ENCODE data around the gene SPATA31D4. TPM values are rescaled to one million over a fixed set of nuclear protein-coding genes. Genes with fewer than 3 reads are reported as not detected.

SPATA31D4 gene
- total RNA-seq, 2 donors from 2014 or later = not detected

DNA sequence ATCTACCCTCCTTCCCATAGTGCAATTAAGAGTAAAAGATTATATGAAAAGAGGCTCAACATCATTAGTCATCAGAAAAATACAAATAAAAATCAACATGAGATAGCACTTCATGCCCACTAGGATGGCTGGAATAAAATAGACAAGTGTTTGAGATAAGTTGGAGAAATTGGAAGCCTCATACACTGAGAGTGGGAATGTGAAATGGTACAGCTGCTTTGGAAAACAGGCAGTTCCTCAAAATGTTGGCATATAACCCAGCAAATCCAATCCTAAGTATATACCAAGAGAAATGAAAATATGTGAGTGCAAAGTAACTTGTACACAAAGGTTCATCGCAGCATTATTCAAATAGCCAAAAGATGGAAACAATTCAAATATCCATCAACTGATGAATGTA is 24.9 kb downstream of the SPATA31D4 start:
- DNase-seq (no peak), ATAC-seq (no peak)
- intact Hi-C loops (cut with DNase I, micrococcal nuclease) = no loop called here

DNA sequence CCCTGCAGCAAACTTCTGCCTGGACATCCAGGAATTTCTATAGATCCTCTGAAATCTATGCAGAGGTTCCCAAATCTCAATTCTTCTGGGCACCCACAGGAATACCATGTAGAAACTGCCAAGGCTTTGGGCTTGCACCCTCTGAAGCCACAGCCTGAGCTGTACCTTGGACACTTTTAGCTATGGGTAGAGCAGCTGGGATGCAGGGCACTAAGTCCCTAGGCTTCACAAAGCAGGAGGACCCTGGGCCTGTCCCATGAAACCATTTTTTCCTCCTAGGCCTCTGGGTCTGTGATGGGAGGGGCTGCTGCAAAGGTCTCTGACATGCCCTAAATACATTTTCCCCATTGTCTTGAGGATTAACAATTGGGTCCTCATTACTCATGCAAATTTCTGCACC is 27.4 kb downstream of the SPATA31D4 start:
- intact Hi-C loops (cut with DNase I, micrococcal nuclease) = no loop called here
- DNase-seq (no peak), ATAC-seq (no peak)

DNA sequence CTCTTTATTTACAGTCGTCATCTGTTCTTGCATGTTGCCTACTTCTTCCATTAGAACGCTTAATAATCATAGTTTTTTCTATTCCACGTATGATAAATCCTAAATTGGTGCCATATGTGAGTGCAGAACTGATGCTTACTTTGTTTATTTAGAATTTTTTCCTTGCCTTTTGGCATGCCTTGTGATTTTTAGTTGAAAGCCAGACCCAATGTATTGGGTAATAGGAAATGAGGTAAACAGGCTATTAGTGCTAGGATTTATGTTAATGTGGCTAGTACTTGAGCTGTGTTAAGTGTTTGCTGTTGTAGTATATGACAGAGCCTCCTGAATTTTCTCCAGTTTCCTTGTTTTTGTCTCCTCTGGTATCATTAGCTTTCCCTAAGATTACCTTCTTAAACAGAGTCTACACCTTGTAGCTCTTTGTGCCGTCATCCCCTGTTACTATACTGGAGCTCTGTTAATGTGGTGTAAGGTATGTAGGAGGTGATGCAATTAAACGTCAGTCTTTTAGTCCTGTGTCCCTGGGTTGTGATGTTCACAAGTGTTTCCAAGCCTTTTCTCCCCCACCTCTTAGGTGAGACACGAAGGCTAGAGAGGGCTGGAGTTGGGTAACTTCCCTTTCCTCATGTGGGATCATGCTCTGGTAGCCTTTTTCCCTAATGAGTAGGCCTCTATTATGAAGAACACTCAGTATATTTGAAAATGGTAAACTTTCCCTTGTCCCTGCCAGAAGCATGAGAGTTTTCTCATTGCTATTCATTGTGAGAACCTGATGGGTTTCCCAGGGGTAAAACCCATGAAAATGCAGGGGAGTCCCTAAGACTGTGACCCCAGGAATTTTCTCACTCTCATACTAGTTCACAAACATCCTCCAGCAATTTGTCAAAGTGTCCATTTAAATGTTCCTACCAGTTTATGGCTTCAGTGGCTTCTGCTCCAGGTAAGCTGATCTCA is 36.3 kb downstream of the SPATA31D4 start:
- ATAC-seq (no peak), DNase-seq (no peak)
- intact Hi-C loops (cut with DNase I, micrococcal nuclease) = no loop called here

DNA sequence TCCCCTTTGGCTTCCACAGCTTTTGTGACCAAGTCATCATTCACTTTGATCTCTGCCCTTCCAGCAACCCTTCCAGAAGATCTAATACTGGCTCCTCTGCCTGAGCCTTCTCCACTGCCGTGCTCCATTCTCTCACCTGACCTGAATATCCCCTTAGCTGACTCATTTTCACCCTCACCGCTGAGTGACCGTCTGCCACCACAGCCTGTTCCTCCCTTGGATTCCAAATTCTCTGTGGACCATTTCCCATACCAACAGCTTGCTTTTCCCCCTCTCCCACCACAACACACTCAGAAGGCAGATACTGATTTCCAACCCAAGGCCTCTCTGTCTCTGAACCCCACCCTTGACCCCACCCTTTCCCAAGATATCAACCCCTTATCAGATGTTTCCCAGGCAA is 39.8 kb downstream of the SPATA31D4 start:
- no peak for DNase-seq
- ATAC-seq = no peak
- intact Hi-C loops (cut with DNase I, micrococcal nuclease) = no loop called here

DNA sequence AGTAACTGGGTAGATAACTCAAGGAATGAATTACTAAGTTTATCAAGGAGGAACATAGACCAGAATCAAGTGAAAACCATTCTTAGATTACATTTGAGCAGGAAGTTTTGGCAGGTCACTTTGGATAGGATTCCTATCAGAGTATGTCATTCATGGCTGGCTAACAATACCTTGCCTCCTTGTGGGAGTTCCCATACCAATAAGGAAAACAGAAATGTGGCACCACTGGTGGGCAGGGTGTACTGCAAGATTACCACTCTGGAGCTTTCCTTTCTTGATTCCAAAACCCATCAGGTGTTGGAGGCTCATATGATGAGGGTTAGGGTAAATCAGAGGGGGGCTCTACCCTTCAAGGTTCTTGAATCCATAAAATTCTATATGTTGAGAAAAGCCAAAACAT is 41.7 kb downstream of the SPATA31D4 start:
- no peak for ATAC-seq
- intact Hi-C loops (cut with DNase I, micrococcal nuclease) = no loop called here
- DNase-seq = no peak

DNA sequence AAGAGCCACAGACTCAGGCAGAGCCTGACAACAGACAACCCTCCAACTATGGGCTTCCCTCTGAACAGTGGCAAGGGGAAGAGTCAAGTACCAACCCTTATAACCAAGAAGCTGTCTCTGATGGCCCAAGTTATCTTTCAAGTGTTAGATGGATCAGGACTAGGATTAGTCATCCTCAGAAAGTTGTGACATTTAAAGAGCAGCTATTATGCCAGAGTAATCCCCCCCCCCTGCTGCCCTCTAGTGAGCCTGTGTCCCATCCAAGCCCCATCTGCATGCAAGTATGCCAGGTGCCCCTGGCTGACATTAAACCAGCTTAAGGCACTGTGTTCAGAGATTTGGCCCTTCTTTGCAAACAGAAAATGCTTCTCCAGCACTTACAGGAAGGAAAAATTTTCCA is 43.5 kb downstream of the SPATA31D4 start:
- DNase-seq = no peak
- ATAC-seq = no peak
- intact Hi-C loops (cut with DNase I, micrococcal nuclease) = no loop called here

DNA sequence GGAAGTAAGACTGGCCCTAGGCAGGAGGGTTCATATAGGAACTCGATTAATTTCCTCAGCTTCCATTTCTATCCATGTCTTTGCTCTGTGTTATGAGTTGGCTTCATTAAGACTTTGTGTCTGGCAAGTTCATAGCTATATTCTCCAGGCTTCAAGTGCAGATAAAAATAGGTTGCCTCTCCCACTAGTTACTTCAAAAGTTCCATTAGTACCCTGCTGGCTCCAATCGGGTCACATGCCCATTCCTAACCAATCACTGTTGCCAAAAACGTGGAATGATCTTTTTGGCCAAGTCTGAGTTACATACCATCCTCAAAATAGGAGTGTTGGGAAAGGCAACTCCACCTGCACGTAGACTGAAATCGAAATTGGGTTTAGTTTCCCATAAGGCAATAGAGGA is 46.5 kb downstream of the SPATA31D4 start:
- intact Hi-C loops (cut with DNase I, micrococcal nuclease) = no loop called here
- ATAC-seq (no peak), DNase-seq (no peak)

DNA sequence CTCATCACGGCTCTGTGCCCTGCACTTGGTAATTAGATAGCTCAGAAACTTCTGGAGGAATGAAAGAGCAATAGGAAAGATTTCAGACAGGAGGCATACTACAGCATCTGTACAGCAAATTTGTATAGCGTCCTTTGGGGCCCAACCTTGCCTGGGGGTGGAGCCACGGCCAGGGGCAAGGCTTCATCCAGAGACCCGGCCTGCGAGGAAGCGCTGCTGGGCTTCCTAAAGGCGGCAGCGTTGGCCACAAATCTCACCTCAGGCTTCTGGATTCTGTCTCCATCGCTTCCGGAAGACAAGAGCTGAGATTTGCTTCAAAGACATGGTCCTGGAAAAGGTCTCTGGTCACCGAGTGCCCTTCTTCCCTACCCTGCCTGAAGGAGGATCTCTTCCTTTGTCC is 48.1 kb downstream of the SPATA31D4 start:
- ATAC-seq (no peak), DNase-seq (no peak)
- intact Hi-C loops (cut with DNase I, micrococcal nuclease) = no loop called here

DNA sequence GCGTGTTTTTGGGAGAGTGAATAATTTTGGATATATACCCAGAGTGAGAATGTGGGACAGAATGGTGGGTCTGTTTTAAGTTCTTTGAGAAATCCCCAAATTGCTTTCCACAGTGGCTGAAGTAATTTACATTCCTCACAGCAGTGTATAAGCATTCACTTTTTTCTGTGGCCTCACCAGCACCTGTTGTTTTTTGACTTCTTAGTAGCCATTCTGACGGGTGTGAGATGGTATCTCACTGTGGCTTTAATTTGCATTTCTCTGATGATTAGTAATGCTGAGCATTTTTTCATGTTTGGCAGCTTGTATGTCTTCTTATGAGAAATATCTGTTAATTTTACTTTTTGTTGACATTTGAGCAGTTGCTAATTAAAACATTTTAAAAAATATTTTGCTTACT is 51.0 kb downstream of the SPATA31D4 start:
- ATAC-seq (no peak), DNase-seq (no peak)
- intact Hi-C loops (cut with DNase I, micrococcal nuclease) = no loop called here

DNA sequence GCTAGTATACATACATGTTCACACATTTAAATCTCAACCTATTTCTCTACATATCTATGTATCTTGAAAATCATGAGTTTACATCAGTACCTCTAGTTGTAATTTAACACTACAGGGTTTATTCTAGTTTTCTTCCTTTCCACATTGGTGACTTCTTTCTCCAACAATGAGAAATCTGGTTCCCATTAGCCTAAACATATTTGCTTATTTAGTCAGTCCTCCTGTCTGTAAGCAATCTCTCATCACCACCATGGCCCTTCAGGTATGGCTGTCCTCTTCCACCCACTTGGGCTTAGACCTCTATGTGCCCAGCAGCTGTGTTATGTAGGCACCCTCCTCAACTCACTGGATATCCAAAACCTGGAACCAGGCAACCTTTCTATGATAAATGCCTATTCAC is 52.3 kb downstream of the SPATA31D4 start:
- intact Hi-C loops (cut with DNase I, micrococcal nuclease) = no loop called here
- DNase-seq (no peak), ATAC-seq (no peak)

DNA sequence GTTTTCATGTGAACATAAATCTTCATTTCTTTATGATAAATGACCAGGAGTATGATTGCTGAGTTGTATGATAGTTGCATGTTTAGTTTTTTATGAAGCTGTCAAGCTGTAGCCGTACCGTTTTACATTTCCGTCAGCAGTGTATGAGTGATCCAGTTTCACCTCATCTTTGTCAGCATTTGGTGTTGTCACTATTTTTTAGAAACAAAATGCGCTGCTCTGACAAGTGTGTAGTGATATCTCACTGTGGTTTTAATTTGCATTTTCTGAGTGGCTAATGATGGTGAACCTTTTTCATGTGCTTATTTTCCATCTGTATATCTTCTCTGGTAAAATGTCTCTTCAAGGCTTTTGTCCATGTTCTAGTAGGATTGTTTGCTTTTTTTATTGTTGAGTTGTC is 53.7 kb downstream of the SPATA31D4 start:
- no peak for DNase-seq
- intact Hi-C loops (cut with DNase I, micrococcal nuclease) = no loop called here

More for the DNA sequence above, 53.7 kb downstream of the SPATA31D4 start:
- no peak for ATAC-seq

Other genes starting within 250 kb of the SPATA31D4 start
- 10 to 100 TPM; 48.6 to 65.8 TPM for gene TLE1, start 238.9 kb upstream of the SPATA31D4 start, total RNA-seq
- not detected for gene SPATA31D3, start 15.1 kb downstream of the SPATA31D4 start, total RNA-seq
- not detected for gene SPATA31D1, start 60.3 kb downstream of the SPATA31D4 start, total RNA-seq